Myocyte (in vitro differentiated cells): ENCODE data around the gene RFX8. TPM values are rescaled to one million over a fixed set of nuclear protein-coding genes. Genes with fewer than 3 reads are reported as not detected.
"Not testable (repeated sequence)": the region's sequence is repeated elsewhere in the genome, so short reads cannot be mapped to it uniquely, and the experiment has no call there.

Source experiments
- DNase-seq: peaks from one replicate; pipeline ENCODE4 v3.0.0-alpha.2; 2012; ENCODE audit warnings: low read depth
- total RNA-seq: library from RNA; depleted of rRNA; stranded (reverse); fragments of >200 nt; gene quantifications from 2 replicates; pipeline ENCODE4 v1.2.3, GENCODE V29; 2014

The RFX8 gene
- total RNA-seq, 1 donor from 2014 or later = 7.1 TPM

DNA sequence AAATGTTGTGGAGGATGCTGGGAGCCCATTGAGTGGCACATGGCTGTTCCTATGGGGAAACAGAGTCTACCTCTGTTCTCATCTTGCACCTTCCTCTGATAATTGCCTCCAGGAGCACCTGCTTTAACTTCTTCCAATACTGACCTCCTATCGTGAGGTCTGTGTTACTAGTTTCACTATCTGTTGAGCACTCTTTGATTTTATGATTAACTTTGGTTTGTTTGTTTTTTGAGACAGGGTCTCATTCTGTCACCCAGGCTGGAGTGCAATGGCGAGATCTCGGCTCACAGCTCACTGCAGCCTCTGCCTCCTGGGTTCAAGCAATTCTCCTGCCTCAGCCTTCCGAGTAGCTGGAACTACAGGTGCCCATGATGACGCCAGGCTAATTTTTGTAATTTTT is 12.1 kb upstream of the RFX8 start:
- no peak for DNase-seq

DNA sequence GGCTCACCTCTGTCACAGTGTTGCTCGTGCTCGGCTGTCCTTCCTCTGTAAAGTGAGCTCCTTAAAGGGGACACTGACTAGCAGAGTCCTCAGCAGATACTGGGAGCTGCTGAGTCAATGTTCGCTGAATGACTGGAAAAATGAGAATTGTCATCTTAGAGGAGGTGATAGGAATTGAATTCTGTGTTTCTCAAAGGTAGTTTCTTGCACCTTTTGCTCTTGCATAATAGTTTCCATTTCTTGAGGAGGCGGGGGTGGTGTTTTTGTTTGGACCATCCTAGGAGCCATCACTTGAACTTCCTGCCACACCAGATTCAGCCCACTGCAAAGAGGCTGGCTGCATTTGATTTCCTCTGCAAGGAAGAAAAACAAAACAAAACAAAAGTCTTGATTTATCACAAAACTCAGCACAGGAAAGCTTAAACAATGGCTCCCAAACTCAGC is 11.4 kb upstream of the RFX8 start:
- no peak for DNase-seq

GRCh38 chr2:101485856-101486255 is 10.9 kb upstream of the RFX8 start:
- DNase-seq = no peak

- DNase-seq = no peak
Measured at GRCh38 chr2:101480764-101481163, 5.9 kb upstream of the RFX8 start.

DNA sequence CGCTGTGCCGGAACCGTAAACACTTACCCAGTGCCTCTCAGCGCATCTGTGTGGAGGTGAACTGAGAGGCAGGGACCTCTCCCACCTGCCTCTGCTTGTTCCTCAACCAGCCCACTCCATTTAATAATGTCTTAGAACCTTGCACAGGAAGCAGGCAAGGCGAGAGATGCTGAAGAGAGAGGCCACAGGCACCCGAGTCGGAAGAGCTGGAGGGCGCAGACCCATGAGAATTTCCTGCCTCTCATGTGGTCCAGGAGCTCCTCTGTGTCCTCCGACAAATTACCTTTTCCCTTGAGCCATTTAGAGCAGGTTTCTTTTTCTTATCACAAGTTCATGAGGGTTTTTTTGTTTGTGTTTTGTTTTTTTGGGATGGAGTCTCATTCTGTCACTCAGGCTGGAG is 4.9 kb upstream of the RFX8 start:
- no peak for DNase-seq

DNA sequence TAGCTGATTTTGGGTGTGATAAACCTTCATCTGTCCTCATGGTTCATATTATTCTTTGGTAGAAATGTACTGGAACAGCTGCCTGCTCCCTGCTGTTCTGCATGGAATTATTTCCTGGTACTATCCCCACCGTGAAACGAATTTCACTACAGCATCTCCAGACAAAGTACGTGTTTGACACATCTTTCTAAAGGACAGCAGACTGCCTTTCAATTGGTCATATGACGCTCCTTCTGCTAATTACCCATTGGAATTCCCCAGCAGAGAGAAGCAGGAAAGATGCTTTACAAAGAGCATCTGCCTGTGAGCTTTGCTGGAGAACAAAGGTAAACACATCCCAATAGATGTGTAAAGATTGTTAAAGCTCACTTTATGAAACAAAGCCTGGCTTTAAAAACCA is 4.4 kb upstream of the RFX8 start:
- DNase-seq = no peak

GRCh38 chr2:101478181-101479001 is 3.5 kb upstream of the RFX8 start:
- DNase-seq = no peak

- DNase-seq = no peak
Measured at GRCh38 chr2:101477556-101477955, 2.6 kb upstream of the RFX8 start.

DNA sequence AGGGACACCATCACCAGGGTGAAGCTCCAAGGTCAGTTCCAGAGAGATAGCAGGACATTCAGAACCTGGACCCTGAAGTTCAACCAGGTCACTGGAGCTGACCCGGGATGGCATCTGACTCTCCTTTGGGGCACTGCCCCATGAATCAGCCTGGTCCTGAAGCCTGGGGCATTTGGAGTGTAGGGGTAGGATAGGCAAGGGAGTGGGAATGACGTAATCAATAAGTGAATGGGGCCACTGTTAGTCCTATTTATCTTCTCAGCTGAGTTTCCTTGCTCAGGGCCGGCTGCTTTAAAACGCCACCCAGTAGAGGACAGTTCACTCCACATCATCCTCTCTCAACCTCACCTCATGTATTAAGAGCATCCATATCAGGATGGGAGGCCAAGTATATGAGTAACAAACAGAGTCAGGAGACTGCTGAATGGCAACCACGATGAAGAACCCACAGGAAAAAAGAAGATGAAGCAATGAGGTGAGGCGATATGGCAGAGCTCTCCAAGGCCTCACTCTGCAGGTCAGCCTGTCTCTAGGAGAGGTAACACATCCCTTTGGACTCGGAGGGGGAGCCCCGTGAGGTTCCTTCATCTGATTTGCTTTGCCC is 1.8 kb upstream of the RFX8 start:
- no peak for DNase-seq

- DNase-seq = peak; percentile 81
Measured at GRCh38 chr2:101473911-101474701, 806 bp downstream of the RFX8 start.

- DNase-seq = no peak
Measured at GRCh38 chr2:101473591-101473910, 1.4 kb downstream of the RFX8 start.

DNA sequence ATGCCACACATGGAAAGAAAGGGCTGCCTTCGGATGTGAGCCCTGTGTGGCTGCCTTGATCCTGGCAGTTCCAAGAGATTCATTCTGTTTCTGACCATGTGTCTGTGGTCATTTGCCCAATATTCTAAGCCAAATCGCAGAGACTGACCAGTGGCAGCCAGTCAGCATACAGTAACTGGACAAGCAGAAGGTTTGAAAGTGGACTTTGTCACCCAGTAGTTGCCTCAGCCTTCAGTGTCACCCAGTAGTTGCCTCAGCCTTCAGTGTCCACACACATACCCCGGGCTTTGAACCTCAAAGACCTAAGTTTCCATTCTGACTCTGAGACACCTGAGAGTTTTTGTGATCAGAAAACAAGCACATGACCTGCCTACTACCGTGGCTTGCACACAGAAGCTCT is 5.0 kb downstream of the RFX8 start:
- no peak for DNase-seq

GRCh38 chr2:101467306-101467705 is 7.6 kb downstream of the RFX8 start:
- peak; percentile 73 for DNase-seq

GRCh38 chr2:101466426-101466825 is 8.5 kb downstream of the RFX8 start:
- DNase-seq = no peak

DNA sequence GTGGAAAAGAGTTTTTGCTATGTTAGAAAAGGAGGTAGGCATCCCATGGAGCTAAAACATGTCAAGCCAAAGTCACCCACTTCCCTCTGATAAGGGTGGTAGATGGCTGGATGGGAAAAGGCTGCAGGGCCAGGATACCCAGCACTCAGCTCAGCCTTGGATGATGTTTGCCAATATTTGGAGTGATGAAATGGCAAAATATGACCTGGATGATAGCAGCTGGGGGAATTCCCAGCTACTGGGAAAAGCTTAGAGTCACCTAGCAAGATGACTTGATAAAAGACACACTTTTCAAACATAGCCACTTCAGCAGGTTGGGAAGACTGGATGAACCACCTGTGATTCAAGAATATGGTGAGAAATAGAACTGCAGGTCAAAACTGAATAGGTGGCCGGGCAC is 10.1 kb downstream of the RFX8 start:
- no peak for DNase-seq

GRCh38 chr2:101463911-101464641 is 10.8 kb downstream of the RFX8 start:
- peak; percentile 91 for DNase-seq

DNA sequence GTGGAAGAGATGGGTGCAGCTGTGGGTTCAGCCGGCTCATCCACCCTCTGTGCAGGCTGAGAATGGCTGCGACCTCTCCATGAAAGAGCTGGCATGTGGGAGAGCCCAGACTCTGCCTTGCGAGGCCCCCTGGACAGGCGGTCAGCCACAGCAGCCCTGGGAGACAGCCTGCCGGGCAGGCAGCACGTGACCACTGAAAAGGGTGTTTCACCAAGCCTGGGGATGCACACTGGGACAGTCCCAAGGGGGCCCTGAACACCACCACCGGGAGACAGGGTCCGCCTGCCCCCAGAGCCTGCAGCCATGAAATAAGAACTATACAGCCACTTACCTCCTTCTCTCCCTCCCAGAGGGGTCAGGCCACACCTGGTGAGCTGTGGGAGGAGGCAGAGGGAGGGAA is 11.5 kb downstream of the RFX8 start:
- DNase-seq = no peak

DNA sequence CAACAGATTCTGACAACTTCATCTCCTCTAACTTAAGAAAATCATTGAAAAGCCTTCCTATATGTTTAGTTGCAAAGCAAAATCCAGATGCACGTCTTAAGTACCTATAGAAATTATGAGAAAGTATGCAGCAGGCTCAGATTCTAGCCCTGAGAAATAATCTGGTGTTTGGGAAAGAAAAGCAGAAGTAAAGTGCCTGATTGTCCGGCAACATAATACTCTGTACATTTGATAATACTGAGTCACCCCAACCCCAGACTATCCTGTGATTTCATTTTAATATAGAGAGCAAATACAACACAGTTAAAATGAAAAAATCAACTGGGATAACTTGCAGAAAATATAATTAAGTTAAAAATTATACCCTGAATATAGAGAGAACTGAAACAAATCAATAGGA is 13.5 kb downstream of the RFX8 start:
- no peak for DNase-seq

- DNase-seq = not testable (repeated sequence)
Measured at GRCh38 chr2:101454408-101454807, 20.5 kb downstream of the RFX8 start.

DNA sequence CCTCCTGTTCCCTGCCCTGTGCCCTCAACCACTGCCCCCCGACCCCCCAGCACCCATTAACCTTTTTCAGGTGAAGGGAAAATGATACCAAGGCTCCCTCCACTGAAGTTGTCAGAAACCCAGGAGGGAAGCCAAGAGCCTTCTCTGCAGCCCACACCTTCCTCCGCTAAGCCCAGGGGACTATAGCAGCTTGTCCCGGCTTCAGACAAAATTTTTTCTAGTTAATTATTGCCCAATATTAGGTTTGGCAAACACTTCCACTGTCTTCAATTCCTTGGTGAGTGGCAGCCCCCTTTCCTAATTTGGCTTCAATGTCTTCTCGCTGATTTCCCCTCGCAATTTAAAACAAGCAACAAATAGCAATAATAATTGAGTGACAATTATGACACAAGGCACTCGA is 23.9 kb downstream of the RFX8 start:
- DNase-seq = no peak

DNA sequence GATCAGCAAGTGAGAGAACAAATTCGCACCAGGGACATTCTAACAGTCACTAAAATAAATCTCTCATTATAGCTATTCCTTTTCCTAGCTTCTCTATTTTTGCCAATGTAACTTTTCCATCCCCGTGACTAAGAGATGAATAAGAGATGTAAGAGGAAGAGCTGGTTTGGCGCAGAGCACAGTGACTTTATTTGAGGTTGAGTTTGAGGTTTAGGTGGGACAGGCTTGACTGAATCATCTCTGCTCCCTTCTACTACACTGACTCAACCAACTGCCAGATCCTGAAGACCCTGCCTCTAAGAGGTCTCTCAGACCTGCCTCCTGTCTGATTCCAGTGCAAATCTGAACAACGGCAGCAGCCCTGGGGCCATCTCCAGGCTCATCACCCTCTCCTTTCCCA is 28.0 kb downstream of the RFX8 start:
- DNase-seq = peak; percentile 88

DNA sequence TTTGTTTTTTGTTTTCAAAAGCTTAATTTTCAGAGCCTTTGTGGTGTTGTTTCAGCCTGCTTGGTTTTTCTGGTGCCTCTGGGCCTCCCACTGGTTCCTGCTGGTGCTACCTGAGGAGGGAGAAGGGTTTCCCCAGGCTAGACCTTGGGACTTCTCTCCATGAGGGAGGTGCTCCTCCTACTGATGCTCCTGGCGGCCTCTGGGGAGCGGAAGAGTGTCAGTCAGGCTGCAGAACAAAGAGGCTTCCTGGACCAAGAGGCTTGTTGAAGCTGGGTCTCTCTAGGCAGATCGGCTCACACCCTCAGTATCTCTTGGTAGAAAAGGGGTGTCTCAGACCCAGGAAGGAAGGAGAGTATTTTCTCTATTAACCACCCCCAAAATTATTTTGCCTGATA is 32.2 kb downstream of the RFX8 start:
- DNase-seq = no peak
